CD4-positive, alpha-beta T cell treated with Interleukin-12 subunit alpha and Interleukin-12 subunit beta, for 1 hour (primary cell): ENCODE measurements around the gene LRRC28.
"Not testable (repeated sequence)": the region's sequence is repeated elsewhere in the genome, so short reads cannot be mapped to it uniquely, and the experiment has no call there.

ENCODE experiments used
- DNase-seq: peaks from one replicate; pipeline ENCODE4 v3.0.0-alpha.2; 2020

Gene LRRC28

DNA sequence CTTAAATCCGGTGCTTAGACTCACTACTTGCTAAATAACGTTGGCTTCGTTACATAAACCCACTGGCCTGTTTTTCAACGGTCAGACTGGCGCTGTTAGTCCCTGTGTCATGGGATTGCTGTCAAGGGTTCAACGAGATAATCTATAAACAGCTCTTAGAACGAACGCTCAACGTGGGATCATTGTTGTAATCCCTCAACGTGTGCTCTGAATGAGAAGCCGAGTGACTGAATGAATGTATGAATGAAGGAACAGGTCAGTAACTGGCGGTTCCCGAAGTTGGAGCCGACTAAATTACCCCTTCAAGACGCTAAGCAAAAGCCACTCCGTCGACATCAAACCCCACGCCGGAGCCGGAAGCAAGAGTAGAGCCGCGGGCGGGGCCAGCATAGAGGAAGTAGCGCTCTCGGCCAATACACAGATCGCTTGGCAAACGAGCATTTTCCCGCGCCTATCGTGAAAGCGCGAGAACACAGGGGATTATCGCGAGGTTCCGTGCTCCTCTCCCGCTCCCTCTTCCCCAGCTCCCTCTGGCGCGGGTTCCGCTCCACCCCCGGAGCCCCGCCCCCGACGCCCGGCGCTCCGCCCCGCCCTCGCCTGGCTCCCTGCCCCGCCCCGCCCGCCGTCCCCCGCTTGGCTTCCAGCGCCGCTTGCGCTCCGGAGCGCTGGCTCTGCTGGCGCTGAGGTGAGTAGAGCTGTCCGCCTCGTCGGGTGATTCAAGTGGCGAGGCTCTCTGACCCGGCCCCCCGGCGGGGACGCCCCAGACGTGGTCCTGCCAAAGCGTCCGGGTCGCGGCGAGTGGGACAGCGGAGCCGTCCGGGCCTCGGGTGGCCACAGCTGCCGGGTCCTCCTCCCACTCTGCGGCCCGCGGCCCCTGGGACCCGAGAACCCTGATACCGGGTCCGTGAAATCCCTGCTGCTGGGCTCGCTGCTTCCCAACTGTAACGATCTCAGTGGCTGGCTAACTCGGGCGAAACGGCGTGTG, at the start of gene LRRC28:
Gene LRRC28, plus strand, starts transcription at position 625 of the 985 bp plus-strand sequence. CDS start 4,477 bp downstream, outside the sequence.
- peak; percentile 97 for DNase-seq

- DNase-seq: no peak
These were observed 49.1 kb upstream of the LRRC28 start for GRCh38 chr15:99202176-99202552.

DNA sequence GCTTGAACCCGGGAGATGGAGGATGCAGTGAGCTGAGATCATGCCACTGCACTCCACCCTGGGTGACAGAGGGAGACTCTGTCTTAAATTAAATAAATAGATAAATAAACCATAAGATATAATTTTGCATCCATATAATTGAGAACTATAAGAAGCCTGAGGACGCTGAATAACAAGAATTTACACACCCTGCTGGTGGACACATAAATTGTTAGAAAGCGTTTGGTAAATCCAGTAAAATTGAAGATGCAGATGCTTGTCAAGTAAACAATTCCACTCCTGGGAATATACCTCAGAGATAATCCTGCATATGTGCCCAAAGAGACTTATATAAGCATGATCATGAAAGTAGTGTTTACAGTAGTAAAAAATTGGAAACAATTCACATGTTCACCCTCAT, 43.6 kb upstream of the LRRC28 start:
- no peak for DNase-seq

DNA sequence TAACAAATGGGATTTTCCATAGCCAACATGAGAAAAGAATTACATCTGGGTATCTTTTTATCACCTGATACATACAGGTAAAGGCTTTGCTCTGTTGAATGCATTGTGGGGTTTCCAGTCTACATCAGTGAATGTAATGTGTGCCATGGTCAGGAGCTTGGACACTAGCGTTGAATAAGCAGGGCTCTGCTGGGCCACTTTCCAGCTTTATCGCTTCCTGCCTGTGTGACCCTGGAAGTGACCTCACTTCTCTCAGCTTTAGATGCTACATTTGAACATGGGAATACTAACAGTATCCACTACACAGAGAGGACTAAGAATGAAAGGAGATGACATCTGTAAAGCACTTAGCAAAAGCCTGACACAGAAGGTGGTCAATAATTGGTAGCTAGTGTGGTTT, 42.0 kb upstream of the LRRC28 start:
- DNase-seq: no peak

- DNase-seq: no peak
These were observed 40.9 kb upstream of the LRRC28 start for GRCh38 chr15:99210334-99210733.

DNA sequence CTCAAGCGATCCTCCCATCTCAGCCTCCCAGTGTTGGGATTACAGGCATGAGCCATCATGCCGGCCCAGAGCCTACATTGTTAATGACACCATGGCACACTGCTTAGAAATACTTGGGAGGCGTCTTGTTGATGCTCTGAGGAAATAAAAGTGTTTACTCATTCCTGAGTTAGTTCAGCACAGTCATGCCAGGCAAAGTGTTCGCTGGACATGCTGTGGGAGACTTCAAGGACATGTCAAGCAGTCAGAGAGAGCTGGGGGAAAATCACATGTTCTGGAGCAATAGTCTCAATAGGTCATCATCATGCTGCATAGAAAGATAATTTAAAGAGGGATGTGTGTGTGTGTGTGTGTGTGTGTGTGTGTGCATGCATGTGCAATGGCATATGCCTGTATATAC, 39.4 kb upstream of the LRRC28 start:
- DNase-seq: no peak

- no peak for DNase-seq
These were observed 38.9 kb upstream of the LRRC28 start for GRCh38 chr15:99212406-99212805.

DNA sequence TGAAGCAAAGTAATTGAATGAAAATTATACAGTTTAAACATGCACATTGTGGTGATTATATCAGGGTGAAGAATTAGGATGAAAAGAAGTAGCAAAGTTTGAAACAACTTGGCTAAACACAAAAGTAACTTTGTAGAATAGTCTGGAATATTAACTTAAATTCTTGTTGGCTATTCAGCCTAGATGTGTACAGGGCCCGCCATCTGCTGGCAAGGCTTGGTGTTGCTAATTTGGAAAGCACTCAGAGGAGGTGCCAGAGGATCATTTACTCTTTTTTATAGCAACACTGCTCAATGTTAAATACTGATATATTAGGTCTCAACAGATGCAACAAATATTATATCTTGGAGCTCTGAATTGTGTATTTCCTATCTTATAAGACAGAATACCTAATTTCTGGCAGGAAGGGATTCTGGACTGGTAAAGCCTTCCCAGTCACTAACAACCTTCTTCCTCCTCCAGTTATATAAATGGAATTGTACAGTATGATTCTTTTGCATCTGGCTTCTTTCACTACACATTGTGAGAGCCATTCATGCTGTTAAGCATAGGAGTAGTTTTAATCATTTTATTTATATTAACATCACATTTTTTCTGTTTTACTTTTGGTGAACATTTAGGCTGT, 38.0 kb upstream of the LRRC28 start:
- peak; percentile 57 for DNase-seq

DNA sequence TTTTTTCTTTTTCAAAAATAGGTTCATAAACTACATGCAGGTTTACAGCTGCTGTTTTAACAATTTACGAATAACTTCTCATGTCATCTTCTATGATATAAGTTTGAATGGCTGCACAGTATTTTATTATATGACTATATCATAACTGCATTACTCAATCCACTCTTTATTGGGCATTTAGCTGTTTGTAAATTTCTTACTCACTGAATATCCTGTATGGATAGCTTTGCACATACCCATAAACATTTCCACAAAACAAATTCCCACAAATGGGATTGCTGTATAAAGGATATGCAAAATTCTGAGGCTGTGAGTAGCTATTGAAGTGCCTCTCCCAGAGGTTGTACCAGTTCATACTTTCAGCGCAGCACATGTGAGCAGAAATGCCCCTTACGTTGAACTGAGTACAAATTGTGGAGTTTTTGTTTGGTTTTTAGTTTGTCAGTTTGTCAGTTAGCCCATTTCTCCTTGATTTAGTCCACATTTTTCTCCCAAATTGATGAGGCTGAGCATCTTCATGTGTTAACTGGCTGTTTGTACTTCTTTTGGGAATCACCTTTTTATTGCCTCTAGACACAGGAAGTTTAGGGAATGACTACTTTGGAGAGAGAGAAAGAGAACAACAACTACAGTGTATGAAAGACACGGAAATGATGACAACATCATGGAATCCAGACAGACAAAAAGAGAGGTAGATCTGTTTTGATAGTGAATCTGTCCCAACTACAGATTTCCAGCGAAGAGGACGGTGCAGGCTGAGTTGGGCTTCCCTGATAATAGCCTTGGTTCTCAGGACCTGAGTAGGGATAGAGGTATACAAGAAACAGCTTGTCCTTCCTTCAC, 26.7 kb upstream of the LRRC28 start:
- DNase-seq: no peak

GRCh38 chr15:99226802-99227201, 24.5 kb upstream of the LRRC28 start:
- DNase-seq: no peak

DNA sequence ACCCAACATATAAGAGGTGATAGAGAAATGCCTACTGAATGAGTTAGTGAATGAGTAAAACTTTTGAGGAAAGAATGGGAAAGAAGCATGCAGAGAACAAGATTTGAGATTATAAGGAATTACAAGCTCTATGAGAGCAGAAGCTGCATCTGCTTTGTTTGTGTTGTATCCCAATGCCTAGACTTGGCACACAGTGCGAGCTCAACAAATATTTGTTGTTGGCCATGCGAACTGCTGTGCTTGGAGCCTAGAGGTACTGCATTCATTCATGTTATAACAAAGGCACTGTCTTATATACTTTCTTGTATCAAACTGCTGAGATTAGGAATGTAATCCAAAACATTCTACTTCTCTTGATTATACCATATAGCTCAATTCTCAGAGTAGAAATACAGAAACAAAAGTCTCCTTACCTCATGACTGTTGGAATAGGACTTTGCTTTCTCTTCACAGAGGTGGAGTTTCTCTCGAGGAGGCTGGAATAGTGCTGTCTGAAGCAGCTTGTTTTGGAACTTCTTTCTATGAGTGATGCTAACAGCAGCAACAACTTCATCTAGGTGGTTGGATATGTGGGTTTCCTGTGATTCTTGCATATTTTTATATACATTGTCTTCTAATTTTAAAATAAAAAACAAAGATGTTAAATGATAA, 23.0 kb upstream of the LRRC28 start:
- DNase-seq: no peak

GRCh38 chr15:99230867-99231266, 20.4 kb upstream of the LRRC28 start:
- DNase-seq: no peak

- DNase-seq: no peak
These were observed 18.5 kb upstream of the LRRC28 start for GRCh38 chr15:99232740-99233139.

- not testable (repeated sequence) for DNase-seq
These were observed 17.1 kb upstream of the LRRC28 start for GRCh38 chr15:99234160-99234559.

DNA sequence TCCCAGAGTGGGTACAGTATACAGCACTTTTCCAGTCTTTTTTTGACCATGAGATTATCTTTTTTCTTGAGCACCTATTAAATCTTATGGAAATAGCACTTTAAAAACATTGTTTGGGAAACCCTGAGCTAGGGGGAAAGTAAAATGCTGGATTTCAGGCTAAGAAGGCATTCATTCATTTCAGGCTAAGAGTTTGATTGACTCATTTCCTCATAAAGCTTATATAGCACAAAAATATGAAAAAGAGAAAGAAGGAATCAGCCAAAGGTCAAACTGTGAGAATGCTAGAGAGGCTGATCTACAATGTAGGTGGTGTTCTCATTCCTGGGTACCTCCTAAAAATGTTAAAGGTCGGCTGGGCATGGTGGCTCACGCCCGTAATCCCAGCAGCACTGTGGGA, 12.4 kb upstream of the LRRC28 start:
- no peak for DNase-seq

GRCh38 chr15:99239545-99240198, 11.6 kb upstream of the LRRC28 start:
- peak; percentile 16 for DNase-seq

DNA sequence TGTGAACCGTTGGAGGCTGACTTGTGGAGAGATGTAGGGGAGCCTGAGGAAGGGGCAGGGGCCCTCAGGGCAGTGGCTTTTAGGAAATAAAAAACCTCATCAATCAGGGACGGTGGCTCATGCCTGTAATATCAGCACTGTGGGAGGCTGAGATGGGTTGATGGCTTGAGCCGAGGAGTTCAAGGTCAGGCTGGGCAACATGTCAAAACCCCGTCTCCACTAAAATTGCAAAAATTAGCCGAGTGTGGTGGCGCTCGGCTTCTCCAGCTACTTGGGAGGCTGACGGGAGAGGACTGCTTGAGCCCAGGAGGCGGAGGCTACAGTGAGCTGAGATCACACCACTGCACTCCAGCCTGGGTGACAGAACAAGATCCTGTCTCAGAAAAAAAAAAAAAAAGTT, 9.5 kb upstream of the LRRC28 start:
- no peak for DNase-seq

- no peak for DNase-seq
These were observed 7.0 kb upstream of the LRRC28 start for GRCh38 chr15:99244306-99244705.

DNA sequence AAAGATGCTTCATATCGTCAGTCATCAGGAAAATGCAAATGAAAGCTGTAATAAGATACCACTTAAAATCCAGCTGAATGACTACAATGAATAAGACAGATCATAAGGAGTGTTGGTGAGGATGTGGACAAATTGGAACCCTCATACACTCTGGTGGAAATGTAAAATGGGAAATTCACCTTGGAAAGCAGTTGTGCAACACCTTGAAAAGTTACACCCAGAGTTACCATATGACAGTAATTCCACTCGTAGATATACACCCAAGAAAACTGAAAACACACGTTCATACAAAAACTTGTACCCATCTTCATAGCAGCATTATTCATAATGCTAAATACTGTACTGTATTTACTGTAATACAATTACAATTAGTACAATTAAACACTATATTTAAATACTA, 4.2 kb upstream of the LRRC28 start:
- DNase-seq: no peak

DNA sequence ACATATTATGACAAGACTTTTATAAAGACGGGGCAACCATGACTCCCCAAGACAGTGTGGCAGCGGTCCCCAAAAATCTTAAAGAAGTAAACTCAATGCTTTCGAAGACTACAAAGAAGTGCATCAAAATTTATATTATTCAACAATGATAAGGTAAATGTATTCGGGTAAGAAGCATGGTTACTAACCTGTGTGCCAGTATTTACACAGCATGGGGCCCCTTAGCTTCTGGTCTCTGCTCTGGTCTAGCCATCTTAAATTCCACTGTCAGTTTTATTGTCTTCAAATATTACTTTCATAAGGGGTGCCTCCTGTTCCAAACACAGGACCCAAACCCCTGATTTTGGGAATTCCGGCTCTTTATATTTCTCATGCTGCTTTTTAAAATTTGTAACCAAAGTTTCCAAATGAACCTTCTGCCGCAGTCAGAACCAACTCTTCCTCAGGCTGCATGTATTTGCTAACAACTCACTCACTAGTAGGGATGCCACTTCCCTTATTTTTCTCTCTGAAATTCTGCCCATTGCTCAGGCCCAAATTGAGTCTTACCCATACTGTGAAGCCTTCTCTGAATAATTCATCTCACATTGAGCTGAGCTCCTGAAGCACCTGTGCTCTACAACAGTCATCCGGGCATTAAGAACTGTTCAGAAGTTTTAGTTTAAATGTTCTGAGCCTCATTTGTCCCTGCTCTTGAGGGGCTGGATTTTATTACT, 3.1 kb upstream of the LRRC28 start:
- DNase-seq: no peak

DNA sequence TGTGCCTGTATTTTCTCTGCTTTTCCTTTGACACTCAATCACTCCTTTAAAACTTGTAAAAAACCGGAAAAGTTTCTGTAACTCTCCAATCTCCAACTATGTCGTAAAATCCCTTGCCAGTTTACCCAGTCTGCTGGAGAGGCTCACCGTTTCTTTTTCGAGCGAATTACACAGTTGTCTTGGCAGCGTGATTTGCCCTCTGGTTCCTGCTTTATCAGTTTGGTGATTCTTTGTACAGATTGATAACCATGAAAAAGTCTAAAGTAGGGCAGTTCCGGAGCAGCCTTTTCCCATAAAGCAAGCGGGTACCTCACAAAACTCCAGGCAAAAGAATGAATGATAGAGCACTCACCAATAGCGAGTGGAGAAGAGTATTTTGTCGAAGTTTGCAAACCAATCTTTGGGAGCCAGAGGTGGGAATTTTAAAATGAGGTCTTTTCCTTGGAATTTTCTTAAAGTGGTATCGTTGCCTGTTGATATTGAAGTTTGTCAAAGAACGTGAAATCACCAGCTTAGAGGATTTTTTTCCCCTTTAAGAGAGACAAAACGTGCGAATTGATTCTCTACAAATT, 1.9 kb upstream of the LRRC28 start, which contains the start of gene TTC23:
Gene TTC23, minus strand, starts transcription at position 312 of the 572 bp plus-strand sequence. CDS start 20,869 bp downstream, outside the sequence.
- DNase-seq: no peak
